ENCODE measurements around the gene ERFE.

DNA sequence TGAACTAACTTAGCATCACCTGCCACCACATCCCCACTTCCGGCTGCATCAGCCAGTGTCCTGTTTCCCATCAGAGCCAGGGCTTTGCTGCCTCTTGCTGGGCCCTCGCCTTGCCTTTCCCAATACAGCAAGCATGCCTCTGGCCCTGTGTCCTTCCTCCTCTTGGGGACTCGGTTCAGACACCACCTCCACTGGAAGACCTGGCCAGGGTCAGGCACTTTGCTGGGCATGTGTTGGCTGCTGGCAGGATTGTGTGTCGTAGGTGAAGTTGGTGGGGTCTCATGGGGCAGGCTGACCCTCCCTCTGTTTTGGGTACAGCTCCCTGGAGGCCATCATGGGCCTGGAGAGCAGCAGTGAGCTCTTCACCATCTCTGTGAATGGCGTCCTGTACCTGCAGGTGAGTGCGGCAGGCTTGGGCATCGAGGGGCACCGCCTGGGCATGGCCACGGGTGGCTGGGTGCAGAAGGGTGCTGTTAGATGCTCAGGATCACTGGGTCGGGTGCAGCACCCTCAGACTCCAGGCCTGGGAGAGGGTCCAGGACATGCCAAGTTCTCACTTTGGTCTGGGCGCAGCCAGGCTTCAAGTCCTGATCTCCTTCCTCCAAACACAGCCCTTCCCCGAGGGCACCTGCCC is 6.6 kb downstream of the ERFE start:
- TF ChIP-seq, protein P1, sequence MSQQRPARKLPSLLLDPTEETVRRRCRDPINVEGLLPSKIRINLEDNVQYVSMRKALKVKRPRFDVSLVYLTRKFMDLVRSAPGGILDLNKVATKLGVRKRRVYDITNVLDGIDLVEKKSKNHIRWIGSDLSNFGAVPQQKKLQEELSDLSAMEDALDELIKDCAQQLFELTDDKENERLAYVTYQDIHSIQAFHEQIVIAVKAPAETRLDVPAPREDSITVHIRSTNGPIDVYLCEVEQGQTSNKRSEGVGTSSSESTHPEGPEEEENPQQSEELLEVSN (IDR thresholded peaks at IDR 0.05; ENCODE audit: borderline replicate concordance in 1 of 2, extremely low read depth in 1 of 2, insufficient read depth in 1 of 2, insufficient read length in 1 of 2, low read depth in 1 of 2, low read length in 1 of 2, poor library complexity in 1 of 2, severe bottlenecking in 1 of 2), result no peak
- no peak for TF ChIP-seq ILK (tag; IDR thresholded peaks at IDR 0.05; ENCODE audit: borderline replicate concordance, low read depth)
- no peak for TF ChIP-seq CCAR2 (IDR thresholded peaks at IDR 0.05; ENCODE audit: low read depth, low read length)
- no peak for TF ChIP-seq SOX6 (IDR thresholded peaks at IDR 0.05)
- no peak for TF ChIP-seq RBM39 (optimal IDR thresholded peaks at IDR 0.05; ENCODE audit: low read depth, low read length)
- TF ChIP-seq HNRNPK (IDR thresholded peaks at IDR 0.05; ENCODE audit: low read depth, low read length, poor library complexity, severe bottlenecking), result no peak
- no peak for TF ChIP-seq CEBPB (tag; IDR thresholded peaks at IDR 0.05)
- no peak for TF ChIP-seq JUN (IDR thresholded peaks at IDR 0.05; ENCODE audit: borderline replicate concordance, low read depth, low read length)
- no peak for TF ChIP-seq JUN (CRISPR knock-in tag; IDR thresholded peaks at IDR 0.05; ENCODE audit: borderline replicate concordance)
- TF ChIP-seq MEF2A (IDR thresholded peaks at IDR 0.05; ENCODE audit: control insufficient read depth, low read depth, low read length), result no peak
- TF ChIP-seq ETV6 (IDR thresholded peaks at IDR 0.05; ENCODE audit: borderline replicate concordance in 1 of 2, low read depth in 2 of 2, low read length in 1 of 2), result no peak
- TF ChIP-seq ETV6 (CRISPR knock-in tag; IDR thresholded peaks at IDR 0.05; ENCODE audit: borderline replicate concordance), result no peak

Data from K562 (cell line).